GM18868 (cell line): Measurements from ENCODE around the gene TEAD4.

ENCODE experiments used
- ATAC-seq: cut with Tn5 transposase; IDR thresholded peaks from one replicate; pipeline ENCODE4 v1.9.1; 2021; ENCODE audit warnings: mild to moderate bottlenecking, moderate library complexity; ENCODE audit not compliant: unreplicated experiment

TEAD4 gene

DNA sequence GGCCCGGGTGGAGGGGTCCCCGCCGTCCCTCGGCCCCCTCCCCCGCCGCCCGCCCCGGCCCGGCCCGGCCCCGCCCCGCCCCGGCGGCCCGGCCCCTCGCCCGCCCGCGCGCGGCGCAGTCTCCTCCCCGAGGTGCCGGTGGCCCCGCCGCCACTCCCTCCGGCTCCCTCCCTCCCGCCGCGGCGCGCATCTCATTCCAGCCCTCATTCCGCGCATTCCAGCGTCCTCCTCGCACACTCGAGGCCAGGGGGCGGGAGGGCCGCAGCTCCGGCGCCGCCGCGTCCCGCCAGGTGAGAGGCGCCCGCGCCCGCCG, at the start of gene TEAD4:
Gene TEAD4 (plus strand): TSS at position 206 of the 313 bp plus-strand sequence.
- no peak for ATAC-seq

GRCh38 chr12:2912216-2912575, 47.0 kb upstream of the TEAD4 start:
- no peak for ATAC-seq

- ATAC-seq, result no peak
Observed at GRCh38 chr12:2919249-2919648, 39.9 kb upstream of the TEAD4 start.

GRCh38 chr12:2922329-2922728, 36.9 kb upstream of the TEAD4 start:
- no peak for ATAC-seq

GRCh38 chr12:2923057-2923456, 36.1 kb upstream of the TEAD4 start:
- no peak for ATAC-seq

DNA sequence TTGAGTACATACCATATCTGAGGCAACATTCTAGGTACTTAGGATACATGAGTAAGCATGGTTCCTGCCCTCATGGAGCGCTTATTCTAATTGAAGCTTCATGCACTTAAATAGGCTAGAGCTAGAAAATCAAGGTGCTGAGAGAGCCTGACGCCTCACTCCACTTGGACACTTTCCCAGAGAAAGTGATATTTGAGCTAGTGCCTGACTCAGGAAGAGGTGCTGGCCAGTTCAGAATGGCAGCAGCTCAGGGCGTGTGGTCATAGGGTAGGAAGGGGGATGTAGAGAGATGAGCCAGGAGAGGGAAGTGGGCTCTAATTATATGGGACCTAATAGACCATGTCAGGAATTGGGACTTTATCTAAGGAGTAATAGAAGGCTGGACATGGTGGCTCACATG, 35.2 kb upstream of the TEAD4 start:
- no peak for ATAC-seq

- no peak for ATAC-seq
Observed at GRCh38 chr12:2925322-2925995, 33.7 kb upstream of the TEAD4 start.

GRCh38 chr12:2930865-2931264, 28.3 kb upstream of the TEAD4 start:
- no peak for ATAC-seq

- no peak for ATAC-seq
Observed at GRCh38 chr12:2933586-2933985, 25.6 kb upstream of the TEAD4 start.

DNA sequence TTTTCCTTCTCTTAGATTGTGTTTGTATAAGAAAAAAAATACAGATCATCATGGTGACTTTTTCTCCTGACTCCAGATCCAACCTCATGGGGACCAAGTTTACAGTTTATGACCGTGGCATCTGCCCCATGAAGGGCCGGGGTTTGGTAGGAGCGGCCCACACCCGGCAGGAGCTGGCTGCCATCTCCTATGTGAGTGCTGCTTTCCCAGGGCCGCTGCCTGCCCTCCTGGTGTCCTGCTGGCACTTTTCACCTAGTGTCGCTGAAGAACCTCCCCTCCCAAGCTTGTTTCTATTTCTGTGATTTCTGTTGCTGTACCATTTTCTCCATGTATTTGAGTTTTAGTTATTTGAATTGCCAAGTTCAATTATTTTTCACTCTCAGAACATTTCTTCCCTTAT, 24.8 kb upstream of the TEAD4 start:
- no peak for ATAC-seq

- no peak for ATAC-seq
Observed at GRCh38 chr12:2936301-2936700, 22.9 kb upstream of the TEAD4 start.

- ATAC-seq, result no peak
Observed at GRCh38 chr12:2937500-2937899, 21.7 kb upstream of the TEAD4 start.

DNA sequence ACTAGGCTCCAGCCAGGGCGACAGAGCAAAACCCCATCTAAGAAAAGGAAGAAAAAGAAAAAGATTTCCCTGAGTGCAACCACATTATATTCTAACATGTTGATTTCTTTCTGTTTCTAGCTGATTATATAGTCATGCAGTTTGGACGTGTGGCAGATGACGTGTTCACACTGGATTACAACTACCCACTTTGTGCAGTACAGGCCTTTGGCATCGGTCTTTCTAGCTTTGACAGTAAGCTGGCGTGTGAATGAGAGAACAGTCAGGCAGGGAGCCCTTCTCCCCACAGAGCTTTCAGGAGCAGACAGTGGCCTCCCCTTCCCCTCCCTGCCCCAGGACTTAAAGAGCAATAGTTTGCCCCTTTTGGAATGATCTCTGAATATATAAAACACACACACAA, 20.0 kb upstream of the TEAD4 start:
- ATAC-seq, result no peak

DNA sequence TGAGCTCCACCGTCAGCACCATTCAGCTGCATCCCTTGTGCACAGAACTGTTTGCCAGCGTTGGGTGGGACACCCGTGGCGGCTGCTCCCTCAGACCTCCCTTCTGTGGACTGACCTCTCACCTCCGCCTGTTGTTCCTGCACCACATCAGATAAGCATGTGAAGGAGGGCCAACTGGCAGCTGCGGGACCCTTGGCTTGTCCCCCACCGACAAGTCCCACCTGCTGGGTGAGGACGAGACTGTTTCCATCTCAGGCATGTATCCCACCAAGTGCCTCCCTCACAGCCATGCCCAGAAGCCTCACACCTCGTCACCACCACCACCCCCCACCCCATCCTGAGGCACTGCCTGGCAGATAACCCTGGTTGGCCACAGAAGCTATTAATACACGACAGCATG, 18.6 kb upstream of the TEAD4 start:
- no peak for ATAC-seq

DNA sequence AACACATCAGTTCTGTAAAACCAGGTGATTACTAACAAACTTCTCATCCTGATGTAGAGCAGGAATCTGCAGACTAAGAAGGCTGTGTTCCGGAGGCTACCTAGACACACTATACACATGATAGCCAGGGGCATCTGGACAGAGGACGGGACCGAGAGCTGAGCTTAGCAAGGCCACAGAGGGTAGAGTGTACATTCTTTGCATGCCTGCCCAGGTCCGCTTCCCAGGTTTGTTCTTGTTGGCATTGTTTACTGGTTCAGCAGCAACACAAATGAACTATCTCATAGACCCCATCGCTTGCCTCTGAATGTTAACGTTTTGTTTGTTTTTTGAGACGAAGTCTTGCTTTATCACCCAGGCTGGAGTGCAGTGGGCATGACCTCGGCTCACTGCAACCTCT, 17.7 kb upstream of the TEAD4 start:
- no peak for ATAC-seq

DNA sequence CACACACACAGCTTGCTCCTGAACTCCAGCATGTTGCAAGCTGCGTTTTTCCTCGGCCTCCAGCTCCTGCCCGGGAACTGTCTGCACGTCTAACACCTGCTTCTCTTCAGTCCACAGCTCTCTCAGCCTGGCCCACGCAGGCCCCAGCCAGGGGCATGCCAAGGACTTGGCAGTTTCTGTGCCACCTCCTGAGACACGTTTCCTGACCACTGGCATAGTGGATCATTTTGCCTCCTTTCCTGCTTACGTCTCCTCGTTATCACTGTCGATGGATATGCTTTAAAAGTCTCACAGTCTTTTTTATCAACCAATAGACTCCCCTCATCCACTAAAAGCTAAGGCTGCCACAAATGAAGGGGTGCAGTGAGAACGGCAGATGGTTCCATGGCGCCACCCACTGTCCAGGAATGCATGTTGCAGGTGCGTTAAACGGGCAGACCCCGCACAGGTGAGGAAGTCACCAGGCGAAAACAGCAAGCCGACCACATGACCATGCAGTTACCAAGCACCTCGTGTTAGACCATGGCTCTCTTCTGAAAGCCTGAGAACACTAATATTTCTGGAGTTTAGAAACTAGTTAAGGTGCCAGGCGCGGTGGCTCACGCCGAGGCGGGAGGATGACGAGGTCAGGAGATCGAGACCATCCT, 14.7 kb upstream of the TEAD4 start:
- ATAC-seq, result no peak

GRCh38 chr12:2949411-2949810, 9.8 kb upstream of the TEAD4 start:
- ATAC-seq, result no peak

GRCh38 chr12:2955888-2956287, 3.3 kb upstream of the TEAD4 start:
- no peak for ATAC-seq

DNA sequence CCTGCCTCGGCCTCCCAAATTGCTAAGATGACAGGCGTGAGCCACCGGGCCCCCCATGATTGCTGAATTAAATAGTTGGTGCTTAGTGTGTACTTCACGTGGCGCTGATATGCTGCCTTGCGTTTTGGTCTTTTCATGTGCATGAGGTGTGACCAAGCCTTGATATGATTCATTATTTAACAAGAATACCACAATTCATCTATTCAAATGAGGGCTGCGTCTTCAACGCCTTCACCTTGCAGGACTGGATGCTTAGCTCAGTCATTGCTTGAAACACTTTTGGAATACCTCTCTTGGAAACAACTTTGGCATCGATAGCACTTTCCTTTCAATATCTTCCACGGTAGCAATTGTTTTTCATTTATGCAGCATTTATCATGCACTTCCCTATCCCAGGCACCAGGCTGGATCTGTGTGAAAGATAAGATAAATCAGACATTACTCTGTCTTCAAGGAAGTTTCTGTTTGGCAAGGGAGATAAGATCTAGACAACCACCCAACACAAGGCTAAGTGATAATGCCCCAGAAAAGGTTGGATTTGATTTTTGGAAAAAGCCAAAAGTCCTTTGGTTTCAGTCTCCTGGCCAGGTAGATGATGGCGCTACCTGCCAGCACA, 1.3 kb upstream of the TEAD4 start:
- no peak for ATAC-seq

DNA sequence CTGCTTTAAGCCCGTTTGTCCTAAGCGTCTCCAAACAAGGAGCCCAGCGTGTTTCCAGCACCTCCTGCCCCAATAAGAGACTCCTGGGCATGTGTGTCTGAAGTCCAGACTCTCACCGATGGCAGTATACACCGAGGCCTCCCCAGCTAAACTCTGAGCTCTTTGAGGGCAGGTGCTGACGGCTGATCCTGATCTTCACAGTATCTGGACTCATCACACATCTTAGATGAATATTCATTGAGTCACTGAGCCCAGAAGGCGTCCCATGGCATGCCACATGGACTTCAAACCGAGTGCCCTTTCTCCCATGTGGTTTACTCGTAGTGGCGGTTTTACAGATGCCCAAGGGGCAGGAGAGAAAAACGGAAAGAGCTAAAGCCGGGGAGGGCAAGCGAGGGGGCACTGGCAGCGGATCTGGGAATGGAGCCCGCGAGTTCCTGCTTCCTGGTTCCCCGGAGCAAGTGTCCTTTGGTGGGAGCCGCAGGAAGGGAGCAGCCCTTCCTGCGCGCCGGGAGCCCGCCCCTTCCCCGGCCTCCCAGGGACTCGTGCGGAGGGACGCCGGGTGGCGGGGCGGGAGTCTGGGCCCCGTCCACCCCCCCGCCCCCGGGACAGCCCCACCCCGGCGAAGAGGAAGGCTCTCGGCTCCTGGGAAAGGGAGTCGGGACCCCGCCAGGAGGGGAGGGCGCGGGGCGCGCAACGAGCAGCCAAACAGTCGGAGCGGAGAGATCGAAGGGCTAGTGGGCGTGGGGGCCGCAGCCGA, 585 bp upstream of the TEAD4 start:
- ATAC-seq, result no peak

DNA sequence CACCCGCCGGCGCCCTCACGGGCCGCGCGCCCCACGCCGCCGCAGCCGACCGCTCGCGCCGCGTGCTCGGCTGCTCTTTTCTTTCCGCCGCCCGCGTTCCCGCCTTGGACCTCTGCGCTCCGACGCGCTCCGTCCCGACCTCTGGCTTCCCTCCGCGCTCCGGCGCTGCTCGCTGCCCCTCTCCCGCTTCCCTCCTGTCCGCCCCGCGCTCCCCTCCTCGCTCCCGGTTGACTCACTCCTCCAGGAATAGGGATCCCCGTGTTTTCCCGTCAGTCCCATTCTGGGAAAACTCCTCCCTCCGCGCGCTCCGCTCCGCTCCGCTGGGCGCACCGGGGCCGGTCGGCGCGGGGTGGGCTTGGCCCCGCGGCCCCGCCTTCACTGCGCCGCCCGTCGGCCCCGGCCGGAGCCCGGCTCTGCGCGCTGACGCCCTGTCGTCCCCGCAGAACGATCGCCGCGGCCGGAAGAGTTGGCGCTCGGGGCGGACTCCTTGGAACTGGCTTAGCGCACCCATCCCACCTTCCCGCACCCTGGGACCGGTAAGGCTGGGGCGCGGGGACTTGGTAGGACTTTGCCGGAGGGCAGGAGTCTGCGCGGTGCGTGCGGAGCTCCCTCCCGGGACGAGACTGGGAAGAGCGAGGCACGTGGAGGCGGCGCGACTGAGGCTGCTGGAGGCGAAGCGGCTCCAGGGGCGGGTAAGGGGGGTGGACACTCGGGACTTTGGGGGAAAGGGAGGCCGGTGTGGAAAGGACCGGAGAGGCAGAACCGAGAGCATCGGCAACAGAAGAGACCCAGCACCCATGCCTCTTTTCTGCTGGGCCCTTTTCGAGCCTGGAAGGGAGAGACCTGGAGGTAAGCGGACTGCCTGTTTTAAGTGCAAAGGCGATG, 550 bp downstream of the TEAD4 start:
- ATAC-seq, result no peak
